Calu3 (cell line): ENCODE data around the gene IFT57. TPM values are rescaled to one million over a fixed set of nuclear protein-coding genes. Genes with fewer than 3 reads are reported as not detected.

Experiments
- BruUV-seq: library from RNA; stranded (reverse); fragments of 400-500 nt; replicated peaks from 2 replicates; lab custom pipeline; 2021; lab: Mats Ljungman, UMichigan
- CTCF ChIA-PET: fragments of 300-600 bp; sonication (Branson Sonifier 250); formaldehyde crosslinking; loops from one replicate; lab custom pipeline; 2022; ENCODE audit warnings: antibody characterized with exemption; lab: Charles Lee
- DNase-seq: peaks from one replicate; pipeline ENCODE4 v3.0.0; 2022
- H3K27ac Mint-ChIP-seq: one replicate; pipeline ENCODE4 v1.8.0; 2022; ENCODE audit warnings: mixed read lengths; ENCODE audit not compliant: unreplicated experiment
- H3K27me3 Mint-ChIP-seq: one replicate; pipeline ENCODE4 v1.8.0; 2022; ENCODE audit warnings: mixed read lengths; ENCODE audit not compliant: unreplicated experiment
- H3K36me3 Mint-ChIP-seq: one replicate; pipeline ENCODE4 v1.8.0; 2022; ENCODE audit warnings: mild to moderate bottlenecking, moderate library complexity, mixed read lengths; ENCODE audit not compliant: insufficient read depth, unreplicated experiment
- H3K4me1 Mint-ChIP-seq: one replicate; pipeline ENCODE4 v1.8.0; 2022; ENCODE audit warnings: mild to moderate bottlenecking, low read depth, mixed read lengths; ENCODE audit not compliant: unreplicated experiment
- H3K4me3 Mint-ChIP-seq: one replicate; pipeline ENCODE4 v1.8.0; 2022; ENCODE audit warnings: mild to moderate bottlenecking, low read depth, moderate library complexity, mixed read lengths; ENCODE audit not compliant: unreplicated experiment
- H3K9me3 Mint-ChIP-seq: one replicate; pipeline ENCODE4 v1.8.0; 2022; ENCODE audit warnings: low read depth, mixed read lengths; ENCODE audit not compliant: unreplicated experiment
- CTCF ChIP-seq: fragments of 200-600 bp; IDR thresholded peaks from one replicate; pipeline ENCODE4 v1.8.0; 2022; ENCODE audit warnings: antibody characterized with exemption; ENCODE audit not compliant: unreplicated experiment
- intact Hi-C: fragments of 100-400 bp; cut with micrococcal nuclease; formaldehyde crosslinking; loops from one replicate; pipeline ENCODE4 v1.10.0; 2022; ENCODE audit not compliant: unreplicated experiment
- total RNA-seq: library from RNA; stranded (reverse); gene quantifications from 2 replicates; pipeline ENCODE4 v1.2.3, GENCODE V29; 2022

IFT57 gene
- total RNA-seq, 1 experiment from 2014 or later: 35.4 TPM

DNA sequence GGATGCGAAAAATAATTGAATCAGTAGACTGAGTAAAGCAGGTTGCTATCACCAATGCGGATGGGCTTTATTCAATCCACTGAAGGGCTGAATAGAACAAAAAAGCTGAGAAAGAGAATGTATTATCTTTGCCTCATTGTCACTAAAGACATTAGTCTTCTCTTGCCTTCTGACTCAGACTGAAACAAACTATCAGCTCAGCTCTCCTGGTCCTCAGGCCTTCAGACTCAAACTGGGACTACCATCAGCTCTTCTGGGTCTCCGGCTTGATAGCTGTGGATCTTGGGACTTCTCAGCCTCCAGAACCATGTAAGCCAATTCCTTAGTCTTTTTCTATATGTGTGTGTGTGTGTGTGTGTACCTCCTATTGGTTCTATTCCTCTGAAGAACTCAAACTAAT, 12.6 kb downstream of the IFT57 start:
- Mint-ChIP-seq H3K27ac (no peak overlapping the region), H3K36me3 (peaks cover 8% of the 10 kb centered on the region), H3K9me3 (no peaks in the 10 kb centered on the region), H3K4me1 (no peaks in the 10 kb centered on the region), H3K27me3 (no peaks in the 10 kb centered on the region), H3K4me3 (no peak overlapping the region)
- DNase-seq: no peak
- CTCF ChIA-PET: interaction anchor here (0.7 kb wide), 1 partner anchor 28 kb away, joined by 3 read pairs; no protein-coding TSS in a partner anchor
- no TSS peak for BruUV-seq
- TF ChIP-seq CTCF: no peak
- intact Hi-C loops: no loop called here

DNA sequence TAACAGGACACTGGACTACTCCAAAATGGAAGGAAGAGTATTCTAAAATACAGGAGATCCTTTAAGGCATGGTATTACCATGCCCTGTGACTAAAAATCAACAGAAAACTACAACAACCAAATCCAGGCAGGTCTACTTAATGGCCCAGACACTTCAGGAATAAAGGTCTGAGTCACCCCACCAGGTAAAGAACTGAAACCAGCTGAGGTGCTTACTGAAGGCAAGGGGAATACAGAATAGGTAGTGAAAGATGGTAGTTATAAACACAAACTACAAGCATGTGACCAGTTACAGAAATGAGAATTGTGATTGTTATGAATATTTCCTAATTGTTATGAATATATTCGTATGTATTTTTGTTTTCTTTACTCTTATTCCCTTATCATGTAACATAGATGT, 13.4 kb downstream of the IFT57 start:
- intact Hi-C loops: no loop called here
- CTCF ChIA-PET: no interaction called here
- no peak for DNase-seq
- Mint-ChIP-seq H3K4me1 (no peaks in the 10 kb centered on the region), H3K4me3 (no peak overlapping the region), H3K9me3 (no peaks in the 10 kb centered on the region), H3K27ac (no peak overlapping the region), H3K27me3 (no peaks in the 10 kb centered on the region), H3K36me3 (peaks cover 8% of the 10 kb centered on the region)
- TF ChIP-seq CTCF: no peak
- no TSS peak for BruUV-seq

- CTCF ChIA-PET: no interaction called here
- Mint-ChIP-seq H3K27me3 (no peaks in the 10 kb centered on the region), H3K4me1 (no peaks in the 10 kb centered on the region), H3K9me3 (no peaks in the 10 kb centered on the region), H3K36me3 (no peaks in the 10 kb centered on the region), H3K4me3 (no peak overlapping the region), H3K27ac (no peak overlapping the region)
- TF ChIP-seq CTCF: no peak
- BruUV-seq: no TSS peak
- no peak for DNase-seq
- intact Hi-C loops: no loop called here
Observed at GRCh38 chr3:108202834-108203233, 19.4 kb downstream of the IFT57 start.

- BruUV-seq: no TSS peak
- no peak for DNase-seq
- H3K4me1 Mint-ChIP-seq: no peaks in the 10 kb centered on the region
- CTCF ChIA-PET: interaction anchor here (0.6 kb wide), 1 partner anchor 20 kb away, joined by 3 read pairs; no protein-coding TSS in a partner anchor
- no peaks in the 10 kb centered on the region for H3K9me3 Mint-ChIP-seq
- no peaks in the 10 kb centered on the region for H3K36me3 Mint-ChIP-seq
- H3K4me3 Mint-ChIP-seq: no peak overlapping the region
- H3K27ac Mint-ChIP-seq: no peak overlapping the region
- no peaks in the 10 kb centered on the region for H3K27me3 Mint-ChIP-seq
- intact Hi-C loops: no loop called here
- no peak for TF ChIP-seq CTCF
Observed at GRCh38 chr3:108202080-108202479, 20.1 kb downstream of the IFT57 start.
